AG10803 (cell line): ENCODE results near the gene PLEKHH1.
A peak's percentile ranks its signal among the peaks of the same experiment; 100 is the strongest.

Experiments
- DNase-seq: peaks from one replicate; pipeline ENCODE4 v3.0.0; 2010; ENCODE audit warnings: low read depth
- H3K4me3 ChIP-seq: 2 replicates; pipeline ENCODE4 v1.5.1; 2011; ENCODE audit warnings: mild to moderate bottlenecking, low read length, control low read depth
- TF ChIP-seq, protein P1 (sequence below): conservative IDR thresholded peaks from 2 replicates; pipeline ENCODE4 v1.5.1; 2011; ENCODE audit warnings: mild to moderate bottlenecking, low read length, control low read depth, inconsistent platforms

Gene PLEKHH1

DNA sequence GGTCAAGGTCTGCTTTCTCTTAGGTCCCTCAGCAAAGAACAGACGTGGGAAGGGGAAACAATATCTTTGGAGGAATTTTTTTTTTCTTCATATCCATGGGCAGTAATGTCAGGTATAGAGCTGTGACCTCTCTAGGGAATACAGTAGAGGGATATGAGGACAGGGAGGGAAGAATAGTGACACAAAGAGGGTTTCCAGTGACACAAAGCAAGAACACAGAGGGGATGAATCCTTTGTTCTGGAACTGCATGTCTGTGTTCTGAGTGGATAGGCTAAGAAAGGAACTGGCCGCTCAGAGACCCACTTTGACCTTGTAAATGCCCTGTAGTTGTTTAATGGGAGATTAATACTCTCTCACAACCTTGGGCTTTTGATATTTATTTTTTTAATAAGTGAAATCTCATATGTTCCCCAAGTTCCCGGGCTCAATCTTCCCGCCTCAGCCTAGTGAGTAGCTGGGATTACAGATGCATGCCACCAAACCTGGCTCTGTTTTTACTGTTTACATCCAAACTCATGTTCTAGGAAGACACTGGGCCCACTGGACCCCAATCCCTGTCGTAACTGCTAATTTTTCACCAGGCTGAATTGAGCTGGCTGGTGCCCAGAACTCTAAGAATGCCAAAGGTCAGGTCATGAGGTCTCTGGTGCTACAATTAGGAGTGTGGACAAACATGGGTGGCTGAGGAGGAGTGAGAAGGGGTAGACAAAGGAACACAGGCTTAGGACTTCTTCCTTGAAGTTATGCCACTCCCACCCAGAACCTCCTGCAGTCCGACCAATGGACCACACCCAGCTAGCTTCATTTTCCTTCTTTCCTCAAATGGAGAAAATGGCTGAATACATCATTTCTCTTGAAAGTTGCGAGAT is 9.1 kb upstream of the PLEKHH1 start:
- no peak for DNase-seq
- TF ChIP-seq, protein P1, sequence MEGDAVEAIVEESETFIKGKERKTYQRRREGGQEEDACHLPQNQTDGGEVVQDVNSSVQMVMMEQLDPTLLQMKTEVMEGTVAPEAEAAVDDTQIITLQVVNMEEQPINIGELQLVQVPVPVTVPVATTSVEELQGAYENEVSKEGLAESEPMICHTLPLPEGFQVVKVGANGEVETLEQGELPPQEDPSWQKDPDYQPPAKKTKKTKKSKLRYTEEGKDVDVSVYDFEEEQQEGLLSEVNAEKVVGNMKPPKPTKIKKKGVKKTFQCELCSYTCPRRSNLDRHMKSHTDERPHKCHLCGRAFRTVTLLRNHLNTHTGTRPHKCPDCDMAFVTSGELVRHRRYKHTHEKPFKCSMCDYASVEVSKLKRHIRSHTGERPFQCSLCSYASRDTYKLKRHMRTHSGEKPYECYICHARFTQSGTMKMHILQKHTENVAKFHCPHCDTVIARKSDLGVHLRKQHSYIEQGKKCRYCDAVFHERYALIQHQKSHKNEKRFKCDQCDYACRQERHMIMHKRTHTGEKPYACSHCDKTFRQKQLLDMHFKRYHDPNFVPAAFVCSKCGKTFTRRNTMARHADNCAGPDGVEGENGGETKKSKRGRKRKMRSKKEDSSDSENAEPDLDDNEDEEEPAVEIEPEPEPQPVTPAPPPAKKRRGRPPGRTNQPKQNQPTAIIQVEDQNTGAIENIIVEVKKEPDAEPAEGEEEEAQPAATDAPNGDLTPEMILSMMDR: no peak
- H3K4me3 ChIP-seq: no peak overlapping the region

DNA sequence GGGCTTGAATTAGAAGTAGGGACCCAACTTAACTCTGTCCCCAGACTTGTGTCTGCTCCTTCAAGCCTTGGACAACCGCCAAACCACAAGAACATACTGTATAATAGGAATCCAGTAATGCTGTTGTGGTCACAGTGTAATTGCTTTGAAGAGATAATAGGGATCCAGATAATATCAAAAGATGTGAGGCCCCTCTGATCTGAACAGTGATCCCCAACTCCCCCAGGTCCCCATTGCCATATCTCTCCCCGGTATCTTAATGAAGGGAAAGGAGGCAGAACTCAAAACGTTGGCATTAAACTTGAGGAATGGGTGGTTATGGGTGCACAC is 8.5 kb upstream of the PLEKHH1 start:
- H3K4me3 ChIP-seq: no peak overlapping the region
- TF ChIP-seq, protein P1: no peak
- no peak for DNase-seq

DNA sequence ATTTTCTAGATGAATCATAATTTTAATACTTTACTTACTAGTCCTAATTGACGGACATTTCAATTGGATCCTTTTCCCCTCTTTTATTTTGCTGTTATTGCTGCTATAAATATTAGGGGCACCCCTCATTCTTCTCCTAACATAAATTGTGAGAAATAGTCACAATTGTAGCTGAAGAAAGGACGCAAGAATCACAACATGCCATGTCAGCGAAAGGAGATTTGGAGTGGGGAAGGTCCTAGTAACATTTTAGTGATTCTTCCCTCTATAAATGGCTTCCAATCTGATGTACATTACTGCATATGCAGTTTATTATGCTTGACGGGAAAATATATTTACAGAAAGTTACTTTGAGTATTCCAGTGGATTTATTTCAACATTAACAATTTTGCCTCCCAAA is 7.7 kb upstream of the PLEKHH1 start:
- DNase-seq: no peak
- H3K4me3 ChIP-seq: no peak overlapping the region
- TF ChIP-seq, protein P1: no peak

DNA sequence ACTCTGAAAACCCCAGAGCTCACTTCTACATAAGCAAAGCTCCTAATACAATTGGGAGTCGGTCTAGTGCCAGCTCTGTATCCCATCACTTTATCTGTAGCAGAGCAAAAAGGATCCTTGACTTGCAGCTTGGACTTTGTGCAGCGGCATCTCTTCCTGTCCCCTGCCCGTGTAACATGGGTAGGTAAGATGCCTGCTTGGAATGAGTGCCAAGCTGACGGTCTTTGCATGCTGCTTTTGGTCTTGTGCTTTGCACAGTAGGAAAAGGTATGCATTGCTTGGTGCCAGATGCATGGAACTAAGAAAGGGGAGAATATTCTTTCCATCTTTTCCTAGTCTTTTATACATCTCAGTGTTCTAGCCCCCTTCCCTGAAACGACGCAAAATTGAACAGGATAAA is 6.9 kb upstream of the PLEKHH1 start:
- TF ChIP-seq, protein P1: no peak
- no peak overlapping the region for H3K4me3 ChIP-seq
- DNase-seq: no peak

DNA sequence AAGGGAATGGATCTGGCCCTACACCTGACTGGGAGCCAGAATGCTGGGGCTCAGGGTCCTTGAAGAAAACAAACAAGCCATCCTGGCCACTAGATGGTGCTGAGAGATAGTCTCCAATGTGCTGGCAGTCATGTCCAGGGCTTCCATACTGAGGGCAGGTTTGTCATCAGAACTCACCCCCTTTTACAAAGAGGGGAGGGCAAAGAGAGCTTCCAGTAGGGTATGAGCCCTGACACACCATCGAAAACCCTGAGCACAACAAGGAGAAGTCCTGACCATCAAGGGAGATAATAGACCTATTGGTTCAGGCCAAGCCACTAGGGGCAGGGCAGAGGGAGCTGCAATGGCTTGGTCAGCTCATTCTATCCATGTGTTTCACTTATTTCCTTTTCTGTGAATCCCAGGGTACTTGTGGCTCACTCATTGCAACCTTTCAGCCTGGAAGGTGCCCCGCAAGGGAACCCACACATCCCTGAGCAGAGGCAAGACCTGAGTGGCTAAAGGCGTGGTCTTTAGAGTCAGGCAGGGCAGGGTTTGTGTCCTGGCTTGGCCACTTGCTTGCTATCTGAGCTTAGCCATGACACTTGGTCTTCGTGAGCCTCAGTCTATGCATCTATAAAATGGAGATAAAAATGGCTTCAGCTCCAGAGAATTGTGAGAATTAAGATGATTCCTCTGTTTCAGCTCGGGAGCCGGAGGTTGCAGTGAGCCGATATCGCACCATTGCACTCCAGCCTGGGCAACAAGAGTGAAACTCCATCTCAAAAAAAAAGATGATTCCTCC is 6.2 kb upstream of the PLEKHH1 start:
- H3K4me3 ChIP-seq: no peak overlapping the region
- TF ChIP-seq, protein P1: peak; percentile 72
- DNase-seq: peak; percentile 41

DNA sequence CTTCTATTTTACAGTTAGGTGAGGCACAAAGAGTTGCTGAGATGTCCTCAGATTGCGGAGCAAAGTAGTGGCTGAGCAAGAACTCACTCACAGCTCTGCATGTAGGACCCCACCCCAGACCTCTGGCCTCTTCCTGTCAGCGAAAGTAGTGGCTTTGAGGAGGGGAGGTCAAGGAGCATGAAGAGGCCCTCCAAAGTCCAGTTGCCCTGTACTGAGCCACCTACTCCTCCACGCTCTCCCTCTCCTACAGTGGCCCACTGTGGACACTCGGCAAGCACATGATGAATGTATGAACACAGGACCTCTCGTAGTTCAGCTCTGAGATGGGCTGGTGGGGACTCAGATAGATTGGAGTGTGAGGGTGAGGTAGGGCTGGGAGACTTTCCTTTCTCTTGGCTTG is 5.3 kb upstream of the PLEKHH1 start:
- TF ChIP-seq, protein P1: no peak
- no peak for DNase-seq
- no peak overlapping the region for H3K4me3 ChIP-seq

DNA sequence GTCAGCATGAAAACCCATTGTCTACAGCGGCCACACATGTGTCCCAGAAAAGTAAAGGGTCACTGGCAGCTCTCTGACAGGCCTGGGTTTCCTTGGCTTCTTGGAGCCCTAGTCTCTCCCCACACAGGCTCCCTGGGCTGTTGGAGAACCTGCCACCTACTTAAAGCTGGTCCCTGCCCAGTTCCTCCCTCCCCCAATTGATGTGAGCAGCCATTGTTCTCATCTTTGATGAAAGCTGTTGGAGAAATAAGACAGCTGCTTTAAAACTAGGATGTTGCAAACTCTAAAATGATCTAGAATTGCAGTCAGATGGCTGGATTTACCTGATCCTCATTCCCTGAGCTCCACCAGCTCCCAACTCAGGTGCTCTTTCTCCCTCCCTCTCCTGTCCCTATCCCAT is 4.8 kb upstream of the PLEKHH1 start:
- TF ChIP-seq, protein P1: no peak
- H3K4me3 ChIP-seq: no peak overlapping the region
- DNase-seq: no peak
